EL (cell line): ENCODE data around the gene FMN2.
A peak's percentile ranks its signal among the peaks of the same experiment; 100 is the strongest.

Source experiments
- DNase-seq: peaks from one replicate; pipeline ENCODE4 v3.0.0-alpha.2; 2016

Gene FMN2

GRCh38 chr1:240201931-240202330 is 110.2 kb downstream of the FMN2 start:
- DNase-seq: no peak

- DNase-seq: no peak
Measured at GRCh38 chr1:240207073-240207709, 115.5 kb downstream of the FMN2 start.

- DNase-seq: peak; percentile 43
Measured at GRCh38 chr1:240210026-240210425, 118.3 kb downstream of the FMN2 start.

- peak; percentile 38 for DNase-seq
Measured at GRCh38 chr1:240212556-240212955, 120.9 kb downstream of the FMN2 start.

GRCh38 chr1:240217403-240217802 is 125.7 kb downstream of the FMN2 start:
- no peak for DNase-seq

GRCh38 chr1:240219104-240219503 is 127.4 kb downstream of the FMN2 start:
- DNase-seq: no peak

GRCh38 chr1:240226102-240226501 is 134.4 kb downstream of the FMN2 start:
- DNase-seq: no peak

GRCh38 chr1:240230816-240231215 is 139.1 kb downstream of the FMN2 start:
- DNase-seq: no peak

GRCh38 chr1:240232530-240232929 is 140.8 kb downstream of the FMN2 start:
- DNase-seq: peak; percentile 84

- peak; percentile 80 for DNase-seq
Measured at GRCh38 chr1:240234485-240235210, 143.0 kb downstream of the FMN2 start.

- peak; percentile 48 for DNase-seq
Measured at GRCh38 chr1:240235521-240236288, 144.0 kb downstream of the FMN2 start.

- peak; percentile 71 for DNase-seq
Measured at GRCh38 chr1:240237305-240237721, 145.6 kb downstream of the FMN2 start.

GRCh38 chr1:240239309-240239708 is 147.6 kb downstream of the FMN2 start:
- no peak for DNase-seq

GRCh38 chr1:240241278-240241677 is 149.6 kb downstream of the FMN2 start:
- DNase-seq: no peak

- peak; percentile 94 for DNase-seq
Measured at GRCh38 chr1:240242601-240243144, 151.0 kb downstream of the FMN2 start.

- DNase-seq: peak; percentile 91
Measured at GRCh38 chr1:240244968-240245628, 153.4 kb downstream of the FMN2 start.

- peak; percentile 69 for DNase-seq
Measured at GRCh38 chr1:240245629-240246020, 153.9 kb downstream of the FMN2 start.

- no peak for DNase-seq
Measured at GRCh38 chr1:240247899-240248298, 156.2 kb downstream of the FMN2 start.

GRCh38 chr1:240254006-240254405 is 162.3 kb downstream of the FMN2 start:
- DNase-seq: no peak

GRCh38 chr1:240254778-240255291 is 163.2 kb downstream of the FMN2 start:
- DNase-seq: no peak

- DNase-seq: no peak
Measured at GRCh38 chr1:240255922-240256321, 164.2 kb downstream of the FMN2 start.

GRCh38 chr1:240256836-240257503 is 165.3 kb downstream of the FMN2 start:
- no peak for DNase-seq
